ENCODE results near the gene TMEM191C. TPM values are rescaled to one million over a fixed set of nuclear protein-coding genes. Genes with fewer than 3 reads are reported as not detected.

The TMEM191C gene
- total RNA-seq, 1 experiment from 2014 or later, result 3.3 TPM

Other genes starting within 250 kb of the TMEM191C start
- gene RIMBP3B, start 83.6 kb upstream of the TMEM191C start, total RNA-seq (2014; rRNA removed; shearing (Covaris generic)), result 0.02 and 0.65 TPM in 2 replicates
- 0.53 and 1.1 TPM in 2 replicates for gene HIC2, start 50.0 kb upstream of the TMEM191C start, total RNA-seq (2014; rRNA removed; shearing (Covaris generic))
- gene RIMBP3C, start 84.1 kb downstream of the TMEM191C start, total RNA-seq (2014; rRNA removed; shearing (Covaris generic)), result 0.50 and 0.62 TPM in 2 replicates
- gene UBE2L3, start 100.3 kb downstream of the TMEM191C start, total RNA-seq (2014; rRNA removed; shearing (Covaris generic)), result 31.5 and 33.7 TPM in 2 replicates
- 15.1 and 18.2 TPM in 2 replicates for gene YDJC, start 162.6 kb downstream of the TMEM191C start, total RNA-seq (2014; rRNA removed; shearing (Covaris generic))
- gene CCDC116, start 165.4 kb downstream of the TMEM191C start, total RNA-seq (2014; rRNA removed; shearing (Covaris generic)), result 0.12 TPM in 1 of 2 replicates, not detected in the other
- gene SDF2L1, start 174.9 kb downstream of the TMEM191C start, total RNA-seq (2014; rRNA removed; shearing (Covaris generic)), result 14.7 and 16.6 TPM in 2 replicates
- 9.0 and 13.9 TPM in 2 replicates for gene PPIL2, start 198.6 kb downstream of the TMEM191C start, total RNA-seq (2014; rRNA removed; shearing (Covaris generic))

Measured in A172 (cell line).